ENCODE measurements around the gene EEF1AKMT4. TPM values are rescaled to one million over a fixed set of nuclear protein-coding genes. Genes with fewer than 3 reads are reported as not detected.

EEF1AKMT4 gene
- total RNA-seq, 2 experiments from 2014 or later, result 4.1 to 6.7 TPM

DNA sequence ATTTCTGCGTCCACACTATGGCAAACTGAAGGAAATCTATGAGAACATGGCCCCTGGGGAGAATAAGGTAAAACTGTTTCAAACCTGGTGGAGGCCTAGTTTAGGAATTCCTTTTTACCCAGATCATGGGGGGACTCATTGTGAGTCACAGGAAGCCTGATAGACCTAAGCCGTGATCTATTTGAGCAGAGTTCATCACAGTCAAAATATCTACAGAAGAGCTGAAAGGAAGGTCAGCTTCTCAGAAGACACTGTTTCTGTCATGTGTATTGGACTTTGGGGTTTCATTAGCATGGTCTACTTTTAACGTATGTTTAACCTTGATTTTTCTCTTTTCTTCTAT lies 50.9 kb downstream of the EEF1AKMT4 start:
- Mint-ChIP-seq H3K9me3 (ENCODE audit: low read depth) (no peaks in the 10 kb centered on the region), H3K27me3 (no peaks in the 10 kb centered on the region), H3K4me3 (peak overlapping the region; percentile 91), H3K27ac (peak overlapping the region; percentile 27), H3K36me3 (peaks cover 44% of the 10 kb centered on the region), H3K4me1 (peaks cover 23% of the 10 kb centered on the region)
- CTCF ChIA-PET, result interaction anchor here (1.3 to 1.4 kb wide), 2 partner anchors 11 kb away, joined by 4 to 5 read pairs; no protein-coding TSS in a partner anchor
- ATAC-seq (no peak), DNase-seq (no peak)

DNA sequence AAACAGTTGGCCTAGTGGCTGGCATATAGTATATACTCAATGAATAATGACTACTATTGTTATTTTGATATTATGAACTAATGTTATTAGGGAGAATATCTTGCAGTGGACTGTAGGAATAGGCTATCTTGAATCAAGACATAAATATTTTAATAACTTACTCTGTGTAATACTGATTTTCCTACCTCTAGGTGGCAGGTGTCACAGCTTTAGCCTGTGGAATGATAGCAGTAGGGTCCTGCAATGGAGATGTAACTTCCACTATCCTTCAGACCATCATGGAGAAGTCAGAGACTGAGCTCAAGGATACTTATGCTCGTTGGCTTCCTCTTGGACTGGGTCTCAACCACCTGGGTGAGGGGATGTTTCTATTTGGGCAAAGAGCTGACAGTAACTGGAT lies 56.1 kb downstream of the EEF1AKMT4 start:
- Mint-ChIP-seq H3K27ac (no peak overlapping the region), H3K9me3 (ENCODE audit: low read depth) (no peaks in the 10 kb centered on the region), H3K27me3 (no peaks in the 10 kb centered on the region), H3K4me3 (no peak overlapping the region), H3K4me1 (peaks cover 8% of the 10 kb centered on the region), H3K36me3 (peaks cover 72% of the 10 kb centered on the region)
- CTCF ChIA-PET, result interaction anchor here (0.7 to 2.1 kb wide), 7 partner anchors 11 to 482 kb away, joined by 3 to 6 read pairs (median 3); partner anchors contain the start of gene EEF1AKMT4
- no peak for DNase-seq
- ATAC-seq, result peak; percentile 64

DNA sequence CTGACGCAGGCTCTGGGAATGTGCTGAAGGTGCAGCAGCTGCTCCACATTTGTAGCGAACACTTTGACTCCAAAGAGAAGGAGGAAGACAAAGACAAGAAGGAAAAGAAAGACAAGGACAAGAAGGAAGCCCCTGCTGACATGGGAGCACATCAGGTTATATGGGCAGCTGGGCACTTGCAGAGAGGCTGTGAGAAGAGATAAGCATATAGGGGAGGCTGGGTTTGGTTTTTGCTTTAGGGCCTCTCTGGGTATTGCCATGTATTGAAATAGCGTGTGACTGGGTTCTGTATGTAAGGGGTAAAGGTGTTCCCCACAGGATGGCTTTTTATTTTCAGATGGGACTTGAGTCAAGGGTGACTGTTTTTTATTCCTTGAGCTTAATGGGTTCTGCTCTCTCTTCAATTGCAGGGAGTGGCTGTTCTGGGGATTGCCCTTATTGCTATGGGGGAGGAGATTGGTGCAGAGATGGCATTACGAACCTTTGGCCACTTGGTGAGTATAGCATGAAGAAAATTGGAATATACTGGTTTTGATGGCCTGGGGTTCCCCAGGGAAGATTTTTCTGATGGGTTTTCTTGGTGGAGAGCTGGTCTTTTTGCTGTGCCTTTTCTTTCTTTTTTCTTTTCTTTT lies 57.0 kb downstream of the EEF1AKMT4 start:
- Mint-ChIP-seq H3K4me1 (peaks cover 3% of the 10 kb centered on the region), H3K27me3 (no peaks in the 10 kb centered on the region), H3K4me3 (no peak overlapping the region), H3K36me3 (peaks cover 68% of the 10 kb centered on the region), H3K9me3 (ENCODE audit: low read depth) (no peaks in the 10 kb centered on the region), H3K27ac (no peak overlapping the region)
- DNase-seq (no peak), ATAC-seq (no peak)
- CTCF ChIA-PET, result interaction anchor here (0.8 to 2.1 kb wide), 6 partner anchors 10 to 123 kb away, joined by 3 to 6 read pairs (median 3); no protein-coding TSS in a partner anchor

DNA sequence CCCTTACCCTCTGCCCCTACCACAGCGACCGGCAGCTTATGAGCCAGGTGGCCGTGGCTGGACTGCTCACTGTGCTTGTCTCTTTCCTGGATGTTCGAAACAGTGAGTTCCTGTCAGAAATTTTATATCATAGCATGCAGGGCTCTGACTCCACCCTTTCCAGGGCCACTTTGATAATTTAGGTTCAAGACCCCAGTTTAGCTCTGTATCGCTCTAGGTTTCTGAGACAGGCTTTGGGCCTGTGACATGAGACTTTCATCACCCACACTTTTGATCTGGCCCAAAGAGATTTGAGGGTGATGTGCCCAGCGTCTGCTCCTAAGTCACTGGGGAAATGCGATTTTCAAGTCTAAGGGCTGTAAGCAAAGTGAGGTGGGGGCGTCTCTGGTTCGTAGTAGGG lies 58.4 kb downstream of the EEF1AKMT4 start:
- H3K27ac Mint-ChIP-seq, result no peak overlapping the region
- no peaks in the 10 kb centered on the region for H3K4me1 Mint-ChIP-seq
- ATAC-seq (no peak), DNase-seq (no peak)
- H3K9me3 Mint-ChIP-seq (ENCODE audit: low read depth), result no peaks in the 10 kb centered on the region
- no peaks in the 10 kb centered on the region for H3K27me3 Mint-ChIP-seq
- no peak overlapping the region for H3K4me3 Mint-ChIP-seq
- H3K36me3 Mint-ChIP-seq, result peaks cover 54% of the 10 kb centered on the region
- CTCF ChIA-PET, result no interaction called here

Small RNAs within 50 kb of the gene (microRNA-seq; reads per million reads assigned to microRNA genes)
- not detected for gene MIR1224

Other genes with a start within 250 kb of the EEF1AKMT4 start
- 10 to 100 TPM; 21.2 to 26.5 TPM for gene ABCC5, start 231.8 kb upstream of the EEF1AKMT4 start, total RNA-seq
- not detected for gene HTR3D, start 217.9 kb upstream of the EEF1AKMT4 start, total RNA-seq
- gene HTR3C, start 196.6 kb upstream of the EEF1AKMT4 start, total RNA-seq, result not detected
- not detected for gene HTR3E, start 152.6 kb upstream of the EEF1AKMT4 start, total RNA-seq
- gene EIF2B5, start 114.3 kb upstream of the EEF1AKMT4 start, total RNA-seq, result 10 to 100 TPM; 52.2 to 61.6 TPM
- 10 to 100 TPM; 42.6 to 44.2 TPM for gene DVL3, start 94.3 kb upstream of the EEF1AKMT4 start, total RNA-seq
- 100 to 1,000 TPM; 218 to 230 TPM for gene AP2M1, start 74.8 kb upstream of the EEF1AKMT4 start, total RNA-seq
- gene ABCF3, start 63.5 kb upstream of the EEF1AKMT4 start, total RNA-seq, result 10 to 100 TPM; 57.6 to 60.2 TPM
- gene VWA5B2, start 20.1 kb upstream of the EEF1AKMT4 start, total RNA-seq, result not detected
- gene ALG3, start 710 bp upstream of the EEF1AKMT4 start, total RNA-seq, result 10 to 100 TPM; 38.7 to 48.2 TPM
- under 1 TPM; 0.20 to 0.37 TPM for gene CAMK2N2, start 11.9 kb downstream of the EEF1AKMT4 start, total RNA-seq
- not detected for gene ECE2, start 26.4 kb downstream of the EEF1AKMT4 start, total RNA-seq
- 100 to 1,000 TPM; 193 to 258 TPM for gene PSMD2, start 49.6 kb downstream of the EEF1AKMT4 start, total RNA-seq
- 100 to 1,000 TPM; 348 to 471 TPM for gene EIF4G1, start 64.9 kb downstream of the EEF1AKMT4 start, total RNA-seq
- gene FAM131A, start 87.9 kb downstream of the EEF1AKMT4 start, total RNA-seq, result 1 to 10 TPM; 3.1 to 4.5 TPM
- gene CLCN2, start 111.9 kb downstream of the EEF1AKMT4 start, total RNA-seq, result 1 to 10 TPM; 3.4 to 4.1 TPM
- gene POLR2H, start 112.0 kb downstream of the EEF1AKMT4 start, total RNA-seq, result 100 to 1,000 TPM in 1 of 2 experiments, 10 to 100 TPM in 1; 84.3 to 104 TPM
- not detected for gene THPO, start 128.5 kb downstream of the EEF1AKMT4 start, total RNA-seq
- gene CHRD, start 130.4 kb downstream of the EEF1AKMT4 start, total RNA-seq, result not detected